HT-29 (cell line): ENCODE measurements around the gene KCNC1. TPM values are rescaled to one million over a fixed set of nuclear protein-coding genes. Genes with fewer than 3 reads are reported as not detected.

ENCODE experiments used
- DNase-seq: peaks from one replicate; pipeline ENCODE4 v3.0.0-alpha.2; 2015; ENCODE audit warnings: low spot score
- total RNA-seq: library from RNA; depleted of rRNA; stranded (reverse); fragments of >200 nt; shearing (Covaris generic); gene quantifications from 2 replicates; pipeline ENCODE4 v1.2.3, GENCODE V29; 2014; rRNA removed

KCNC1 gene
- total RNA-seq, 1 experiment from 2014 or later, result not detected

DNA sequence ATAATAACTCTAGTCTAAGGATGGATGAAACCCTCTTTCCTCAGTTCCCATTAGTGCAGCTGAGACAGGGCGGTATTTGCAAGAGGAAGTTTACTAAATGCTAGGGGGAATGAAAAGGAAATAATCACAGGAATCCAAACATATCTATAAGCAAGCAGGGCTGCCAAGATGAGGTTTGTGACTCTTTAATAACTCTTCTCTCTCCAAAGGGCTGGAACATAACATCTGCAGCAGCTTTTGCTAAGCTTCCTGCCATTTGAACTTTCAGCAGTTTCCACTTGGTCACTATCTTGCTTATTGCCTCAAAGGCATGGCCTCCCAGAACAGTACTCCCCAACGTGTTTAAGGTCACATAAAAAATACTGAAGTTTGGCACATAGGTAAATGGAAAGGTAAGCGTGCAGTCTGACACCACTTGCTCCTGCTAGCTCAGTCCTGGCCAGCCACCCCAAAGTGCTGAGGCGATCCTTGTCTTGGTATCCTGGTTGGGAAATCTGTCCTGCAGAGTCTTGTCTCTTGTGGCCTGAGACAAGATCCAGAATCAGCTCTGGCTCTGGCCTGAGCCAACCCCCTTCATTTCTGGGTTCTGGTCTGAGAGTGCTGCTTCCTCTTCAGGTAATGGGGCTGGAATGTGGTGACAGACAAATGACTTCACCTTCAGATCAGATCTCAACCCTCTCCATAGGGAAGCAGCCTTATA is 81.8 kb downstream of the KCNC1 start:
- DNase-seq, result no peak

DNA sequence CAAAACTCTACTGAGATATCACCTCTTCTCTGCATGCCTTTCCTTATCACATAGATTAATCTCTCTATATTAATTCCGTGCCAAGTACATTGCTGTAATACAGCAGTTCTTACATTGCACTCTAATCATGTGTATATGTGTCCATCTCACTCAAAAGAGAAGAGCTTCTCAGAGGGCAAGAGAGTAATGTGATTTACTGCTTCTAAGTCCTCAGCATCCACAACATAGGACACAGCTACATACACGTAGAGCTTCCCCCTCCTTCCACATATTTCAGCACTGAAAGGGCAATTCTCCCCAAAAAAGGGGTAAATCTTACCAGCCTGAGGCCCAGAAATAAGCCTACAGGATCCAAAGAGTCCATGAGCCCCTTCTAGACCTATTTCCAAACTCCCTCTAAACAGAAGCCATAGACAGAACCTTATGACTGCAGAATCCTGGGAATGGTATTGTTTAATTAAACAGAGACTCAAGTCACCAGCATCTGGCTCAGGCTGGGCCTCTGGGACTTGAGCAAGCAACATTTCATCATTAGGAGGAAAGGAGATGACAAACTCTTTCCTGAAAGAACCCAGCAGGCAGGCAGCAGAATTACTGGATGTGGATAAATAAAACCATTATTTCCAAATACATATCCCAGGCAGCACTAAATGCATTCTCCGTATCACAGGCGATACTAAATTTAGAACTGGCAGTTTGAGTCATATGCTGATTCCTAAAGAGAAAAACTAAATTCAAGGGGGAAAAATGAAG is 87.2 kb downstream of the KCNC1 start:
- no peak for DNase-seq

- DNase-seq, result no peak
These were observed 87.8 kb downstream of the KCNC1 start for GRCh38 chr11:17822401-17822781.

DNA sequence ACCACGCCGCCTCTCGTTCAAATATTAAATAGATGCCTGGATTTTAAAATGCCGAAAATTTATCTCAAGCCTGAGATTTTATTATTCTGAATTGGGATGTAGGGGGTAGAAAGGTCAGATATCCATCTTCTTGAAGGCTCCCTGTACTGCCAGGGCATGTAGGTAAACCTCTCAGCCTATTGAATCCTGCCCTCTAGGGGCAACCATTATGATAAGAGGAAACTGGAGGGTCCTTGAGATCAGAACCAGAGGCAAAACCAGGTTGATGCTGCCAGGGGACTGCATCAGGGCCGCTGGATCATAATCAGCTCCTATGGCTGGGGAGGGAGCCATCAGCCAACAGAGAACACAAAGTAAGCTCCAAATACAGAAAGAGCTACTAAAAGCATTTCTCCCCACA is 92.4 kb downstream of the KCNC1 start:
- peak; percentile 9 for DNase-seq

DNA sequence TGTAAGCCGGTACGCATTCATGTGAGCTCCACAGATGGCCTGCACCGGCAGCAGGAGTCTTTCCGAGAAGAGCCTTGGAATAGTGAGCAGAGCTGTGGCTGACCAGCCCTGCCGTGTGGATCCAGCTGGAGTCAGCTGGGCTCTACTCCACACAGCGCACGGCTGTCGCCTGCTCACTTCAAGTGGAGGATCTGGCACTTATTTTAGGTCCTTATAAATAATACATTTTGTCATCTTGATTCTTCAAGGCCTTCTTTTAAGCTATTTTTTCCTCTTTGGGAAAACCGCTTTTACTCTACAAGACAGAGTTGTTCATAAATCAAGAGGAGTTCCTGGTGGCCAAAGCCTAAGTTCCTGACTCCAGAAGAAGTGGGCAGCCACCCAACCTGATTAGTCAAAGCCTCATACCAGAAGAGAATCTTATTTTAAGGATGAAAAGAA is 93.8 kb downstream of the KCNC1 start:
- DNase-seq, result no peak

DNA sequence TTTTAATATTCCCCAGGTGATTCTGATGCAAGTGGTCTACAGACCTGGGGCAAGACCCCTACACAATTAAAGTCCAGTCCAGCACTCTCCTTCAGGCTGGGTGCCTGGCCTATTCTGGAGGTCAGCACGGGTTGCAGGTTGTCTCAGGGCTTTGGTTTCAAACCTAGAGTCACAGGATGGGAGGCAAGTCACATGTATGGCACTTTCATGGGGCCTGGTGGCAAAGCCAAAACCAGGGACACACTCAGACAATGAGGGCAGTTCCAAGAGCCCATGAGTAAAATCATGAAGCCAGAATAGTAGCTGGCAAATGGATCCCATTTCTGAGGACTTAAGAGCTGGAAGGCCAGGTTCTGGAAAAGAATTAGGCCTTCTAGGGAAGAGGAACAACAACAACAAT is 96.6 kb downstream of the KCNC1 start:
- DNase-seq, result no peak

- DNase-seq, result no peak
These were observed 97.3 kb downstream of the KCNC1 start for GRCh38 chr11:17831883-17832282.

Other genes starting within 250 kb of the KCNC1 start
- 78.0 and 86.2 TPM in 2 replicates for gene USH1C, start 190.4 kb upstream of the KCNC1 start, total RNA-seq
- not detected in 2 replicates for gene OTOG, start 187.5 kb upstream of the KCNC1 start, total RNA-seq
- not detected in 2 replicates for gene MYOD1, start 15.2 kb upstream of the KCNC1 start, total RNA-seq